ENCODE results near the gene PARS2. TPM values are rescaled to one million over a fixed set of nuclear protein-coding genes. Genes with fewer than 3 reads are reported as not detected.
"Not testable (repeated sequence)": the region's sequence is repeated elsewhere in the genome, so short reads cannot be mapped to it uniquely, and the experiment has no call there.

Gene PARS2
- total and polyA plus RNA-seq, 2 experiments from 2014 or later = 11.9 to 17.7 TPM

DNA sequence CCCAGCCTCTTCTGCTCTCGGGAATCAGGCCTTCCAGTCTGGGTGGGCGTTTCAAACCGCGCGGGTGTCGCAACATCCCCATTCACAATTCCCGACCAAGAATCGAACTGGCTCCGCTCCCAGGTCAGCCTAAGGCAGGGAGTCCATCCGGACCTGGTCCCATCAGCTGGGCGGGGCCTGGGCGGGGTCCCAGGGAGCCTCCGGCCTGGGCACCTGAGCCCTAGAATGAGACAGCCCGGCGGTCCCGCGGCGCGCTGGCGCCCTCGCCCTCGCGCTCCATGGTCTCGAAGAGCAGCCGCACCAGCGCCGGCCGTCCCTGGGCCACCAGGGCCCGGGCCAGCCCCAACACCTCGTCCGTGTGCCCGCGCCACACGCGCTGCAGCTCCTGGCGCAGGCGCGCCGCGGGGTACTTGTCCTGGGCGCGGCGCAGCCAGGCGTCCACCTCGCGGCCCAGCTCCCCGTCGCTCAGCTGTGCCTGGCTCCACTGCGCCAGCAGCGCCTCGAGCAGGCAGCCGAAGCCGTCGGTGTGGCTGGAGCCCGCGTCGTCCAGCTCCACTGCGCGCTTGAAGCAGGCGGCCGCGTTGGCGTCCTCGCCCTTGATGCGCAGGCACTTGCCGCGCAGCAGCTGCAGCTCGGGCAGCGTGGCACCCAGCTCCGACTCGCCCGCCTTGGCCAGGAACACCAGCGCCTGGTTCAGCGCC is 16.9 kb upstream of the PARS2 start:
- Histone ChIP-seq H3K9me3 (ENCODE audit: low read depth) (no peaks in the 10 kb centered on the region), H3K4me1 (ENCODE audit: low read depth) (no peaks in the 10 kb centered on the region), H3K27me3 (peaks cover 46% of the 10 kb centered on the region), H3K27ac (no peak overlapping the region), H3K36me3 (no peaks in the 10 kb centered on the region), H3K4me3 (no peak overlapping the region)
- TF ChIP-seq, protein P1, sequence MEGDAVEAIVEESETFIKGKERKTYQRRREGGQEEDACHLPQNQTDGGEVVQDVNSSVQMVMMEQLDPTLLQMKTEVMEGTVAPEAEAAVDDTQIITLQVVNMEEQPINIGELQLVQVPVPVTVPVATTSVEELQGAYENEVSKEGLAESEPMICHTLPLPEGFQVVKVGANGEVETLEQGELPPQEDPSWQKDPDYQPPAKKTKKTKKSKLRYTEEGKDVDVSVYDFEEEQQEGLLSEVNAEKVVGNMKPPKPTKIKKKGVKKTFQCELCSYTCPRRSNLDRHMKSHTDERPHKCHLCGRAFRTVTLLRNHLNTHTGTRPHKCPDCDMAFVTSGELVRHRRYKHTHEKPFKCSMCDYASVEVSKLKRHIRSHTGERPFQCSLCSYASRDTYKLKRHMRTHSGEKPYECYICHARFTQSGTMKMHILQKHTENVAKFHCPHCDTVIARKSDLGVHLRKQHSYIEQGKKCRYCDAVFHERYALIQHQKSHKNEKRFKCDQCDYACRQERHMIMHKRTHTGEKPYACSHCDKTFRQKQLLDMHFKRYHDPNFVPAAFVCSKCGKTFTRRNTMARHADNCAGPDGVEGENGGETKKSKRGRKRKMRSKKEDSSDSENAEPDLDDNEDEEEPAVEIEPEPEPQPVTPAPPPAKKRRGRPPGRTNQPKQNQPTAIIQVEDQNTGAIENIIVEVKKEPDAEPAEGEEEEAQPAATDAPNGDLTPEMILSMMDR (IDR thresholded peaks at IDR 0.05; ENCODE audit: low read depth, low read length) = no peak
- peak; percentile 38 to 46 for DNase-seq (ENCODE audit: low read depth in 1 of 2, low spot score in 1 of 2)

DNA sequence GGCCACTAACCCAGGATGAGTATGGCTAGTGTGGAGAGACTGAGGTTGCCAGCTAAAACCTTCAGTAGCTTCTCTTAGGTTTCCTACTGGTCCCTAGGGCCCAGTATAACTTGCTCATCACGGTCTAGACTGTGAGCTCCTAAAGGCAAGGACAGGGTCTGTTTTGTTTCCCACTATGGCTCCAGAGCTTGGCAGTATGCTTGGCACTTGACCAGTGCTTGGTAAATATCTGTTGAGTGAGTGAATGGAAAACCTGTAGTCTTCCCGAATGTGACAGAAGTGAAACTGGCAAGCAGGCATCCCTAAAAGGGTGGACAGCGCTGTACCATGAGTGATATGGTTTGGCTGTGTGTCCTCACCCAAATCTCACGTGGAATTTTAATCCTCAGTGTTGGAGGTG is 13.1 kb upstream of the PARS2 start:
- TF ChIP-seq, protein P1 (IDR thresholded peaks at IDR 0.05; ENCODE audit: low read depth, low read length) = no peak
- H3K27me3 ChIP-seq = peaks cover 34% of the 10 kb centered on the region
- H3K4me1 ChIP-seq (ENCODE audit: low read depth) = no peaks in the 10 kb centered on the region
- H3K27ac ChIP-seq = no peak overlapping the region
- no peak overlapping the region for H3K4me3 ChIP-seq
- DNase-seq (ENCODE audit: low read depth in 1 of 2, low spot score in 1 of 2) = no peak
- no peaks in the 10 kb centered on the region for H3K36me3 ChIP-seq
- no peaks in the 10 kb centered on the region for H3K9me3 ChIP-seq (ENCODE audit: low read depth)

DNA sequence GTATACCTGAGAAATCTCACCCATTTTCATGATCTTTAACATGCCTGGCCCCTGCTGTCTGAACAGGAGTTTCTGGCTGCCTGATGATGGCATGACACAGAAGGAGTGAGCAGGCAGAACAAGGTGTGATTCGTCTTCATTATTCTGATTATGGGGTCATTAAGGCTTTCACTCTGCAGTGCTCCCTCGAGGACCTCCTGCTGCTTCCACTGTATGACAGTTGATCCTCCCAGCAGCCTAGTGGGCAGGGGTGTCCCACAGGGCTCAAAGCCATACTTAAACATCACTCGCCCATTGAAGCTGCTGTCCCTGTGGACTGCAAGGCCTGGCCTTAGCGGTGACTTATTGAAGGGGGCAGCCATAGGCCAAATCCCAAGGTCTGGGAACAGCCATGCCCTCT is 12.7 kb upstream of the PARS2 start:
- TF ChIP-seq, protein P1 (IDR thresholded peaks at IDR 0.05; ENCODE audit: low read depth, low read length) = no peak
- no peak overlapping the region for H3K27ac ChIP-seq

DNA sequence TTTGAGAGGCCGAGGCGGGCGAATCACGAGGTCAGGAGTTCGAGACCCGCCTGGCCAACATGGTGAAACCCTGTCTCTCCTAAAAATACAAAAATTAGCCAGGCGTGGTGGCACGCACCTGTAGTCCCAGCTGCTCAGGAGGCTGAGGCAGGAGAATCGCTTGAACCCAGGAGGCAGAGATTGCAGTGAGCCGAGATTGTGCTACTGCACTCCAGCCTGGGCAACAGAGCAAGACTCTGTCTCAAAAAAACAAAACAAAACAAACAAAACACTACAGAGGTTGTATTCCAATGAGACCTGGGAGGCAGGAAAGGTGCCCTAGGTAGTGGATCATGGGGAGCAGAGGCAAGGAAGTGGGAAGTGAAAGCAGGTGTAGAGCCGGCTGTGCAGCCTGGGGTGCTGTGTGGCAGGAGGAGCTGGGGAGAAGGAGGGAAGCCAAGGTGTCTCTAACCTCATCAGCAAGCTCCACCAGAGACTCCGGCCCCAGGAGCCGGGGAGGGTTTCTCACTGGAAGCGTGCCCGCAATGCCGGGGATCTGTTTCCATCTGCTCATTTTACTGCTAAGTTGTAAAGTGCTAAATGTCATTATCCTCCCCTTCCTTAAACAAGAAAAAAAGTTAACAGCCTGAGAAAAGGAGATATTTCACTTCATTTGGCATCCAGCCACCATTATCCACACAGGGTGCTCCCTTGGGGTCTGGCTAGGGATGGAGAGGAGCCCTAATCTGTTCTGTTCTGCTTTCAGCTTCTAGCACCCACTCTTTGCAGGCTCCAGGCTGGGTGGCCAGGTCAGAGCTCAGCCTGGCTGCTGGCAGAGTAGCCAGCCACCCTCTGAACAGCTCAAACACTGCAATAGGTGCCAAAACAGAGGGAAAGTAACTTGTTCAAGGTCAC is 11.8 kb upstream of the PARS2 start:
- H3K9me3 ChIP-seq (ENCODE audit: low read depth); H3K27ac ChIP-seq; H3K36me3 ChIP-seq; H3K4me3 ChIP-seq; H3K4me1 ChIP-seq (ENCODE audit: low read depth): not testable (repeated sequence)
- peaks cover 20% of the 10 kb centered on the region for H3K27me3 ChIP-seq
- DNase-seq (ENCODE audit: low read depth in 1 of 2, low spot score in 1 of 2) = peak in 1 of 2 donors; percentile 30

More for the DNA sequence above, 12.7 kb upstream of the PARS2 start:
- Histone ChIP-seq H3K27me3 (peaks cover 30% of the 10 kb centered on the region), H3K4me1 (ENCODE audit: low read depth) (no peaks in the 10 kb centered on the region), H3K9me3 (ENCODE audit: low read depth) (no peaks in the 10 kb centered on the region), H3K36me3 (no peaks in the 10 kb centered on the region), H3K4me3 (no peak overlapping the region)
- no peak for DNase-seq (ENCODE audit: low read depth in 1 of 2, low spot score in 1 of 2)

DNA sequence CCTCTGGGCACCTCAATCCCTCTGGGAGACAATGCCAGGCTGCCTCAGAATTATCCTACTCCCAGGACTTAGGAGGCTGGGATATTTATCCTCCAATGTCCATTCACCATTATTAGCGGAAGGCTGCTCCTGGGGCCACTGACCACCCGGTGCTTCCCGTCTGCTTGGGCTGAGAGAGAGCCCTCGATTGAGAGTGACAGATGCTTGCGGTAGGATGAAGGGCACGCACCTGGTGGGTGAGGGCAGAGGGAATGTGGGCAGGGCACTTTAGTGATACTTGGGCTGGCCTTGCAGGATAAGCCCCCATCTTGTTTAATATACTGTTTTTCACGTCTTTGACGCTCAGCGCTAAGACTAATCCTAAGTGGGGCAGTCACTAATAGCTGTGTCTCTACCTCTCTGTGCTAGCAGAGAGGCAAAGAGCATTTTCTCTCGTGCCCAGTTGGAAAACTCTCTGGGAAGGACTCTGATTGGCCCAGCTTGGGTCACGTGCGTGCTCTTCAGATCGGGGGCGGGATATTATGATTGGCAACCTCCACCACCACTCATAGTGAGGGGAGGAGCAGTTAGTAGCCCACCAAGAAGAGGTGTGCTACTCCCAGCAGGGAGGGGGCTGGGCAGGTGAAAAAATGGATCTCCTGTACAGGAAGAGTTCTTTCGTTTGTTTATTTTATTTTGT is 10.6 kb upstream of the PARS2 start:
- H3K27me3 ChIP-seq = peaks cover 9% of the 10 kb centered on the region
- TF ChIP-seq, protein P1 (IDR thresholded peaks at IDR 0.05; ENCODE audit: low read depth, low read length) = no peak
- no peaks in the 10 kb centered on the region for H3K9me3 ChIP-seq (ENCODE audit: low read depth)
- H3K27ac ChIP-seq = no peak overlapping the region
- H3K4me1 ChIP-seq (ENCODE audit: low read depth) = no peaks in the 10 kb centered on the region
- no peaks in the 10 kb centered on the region for H3K36me3 ChIP-seq
- H3K4me3 ChIP-seq = no peak overlapping the region
- DNase-seq (ENCODE audit: low read depth in 1 of 2, low spot score in 1 of 2) = peak; percentile 32 to 33

All from cardiac muscle cell (in vitro differentiated cells and primary cell).